Measurements from ENCODE around the gene PAQR8.

Gene PAQR8

GRCh38 chr6:52351879-52352238 lies 10.1 kb upstream of the PAQR8 start:
- DNase-seq (ENCODE audit: low spot score): no peak

GRCh38 chr6:52352239-52353018 lies 9.5 kb upstream of the PAQR8 start:
- DNase-seq (ENCODE audit: low spot score): no peak

- no peak for DNase-seq (ENCODE audit: low spot score)
These were observed 5.9 kb upstream of the PAQR8 start for GRCh38 chr6:52356017-52356416.

DNA sequence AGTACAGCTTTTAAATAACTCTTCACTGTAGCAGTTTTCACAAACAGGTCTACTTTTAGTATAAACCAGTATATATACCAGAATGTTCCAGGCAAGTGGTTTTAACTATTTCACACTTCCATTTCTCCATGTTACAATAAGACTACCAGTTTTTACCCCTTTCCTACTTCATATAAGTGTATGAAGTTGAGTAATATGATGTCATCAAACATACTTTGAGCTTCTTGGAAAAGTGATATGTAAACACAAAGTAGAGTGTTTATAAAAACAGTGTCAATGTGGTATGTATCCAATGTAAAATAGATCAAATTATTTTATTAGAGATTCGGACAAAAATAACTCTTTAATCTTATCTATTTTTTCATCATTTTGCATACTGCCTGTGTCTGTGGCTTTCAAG lies 2.5 kb upstream of the PAQR8 start:
- DNase-seq (ENCODE audit: low spot score): no peak

GRCh38 chr6:52360028-52360427 lies 1.9 kb upstream of the PAQR8 start:
- DNase-seq (ENCODE audit: low spot score): no peak

DNA sequence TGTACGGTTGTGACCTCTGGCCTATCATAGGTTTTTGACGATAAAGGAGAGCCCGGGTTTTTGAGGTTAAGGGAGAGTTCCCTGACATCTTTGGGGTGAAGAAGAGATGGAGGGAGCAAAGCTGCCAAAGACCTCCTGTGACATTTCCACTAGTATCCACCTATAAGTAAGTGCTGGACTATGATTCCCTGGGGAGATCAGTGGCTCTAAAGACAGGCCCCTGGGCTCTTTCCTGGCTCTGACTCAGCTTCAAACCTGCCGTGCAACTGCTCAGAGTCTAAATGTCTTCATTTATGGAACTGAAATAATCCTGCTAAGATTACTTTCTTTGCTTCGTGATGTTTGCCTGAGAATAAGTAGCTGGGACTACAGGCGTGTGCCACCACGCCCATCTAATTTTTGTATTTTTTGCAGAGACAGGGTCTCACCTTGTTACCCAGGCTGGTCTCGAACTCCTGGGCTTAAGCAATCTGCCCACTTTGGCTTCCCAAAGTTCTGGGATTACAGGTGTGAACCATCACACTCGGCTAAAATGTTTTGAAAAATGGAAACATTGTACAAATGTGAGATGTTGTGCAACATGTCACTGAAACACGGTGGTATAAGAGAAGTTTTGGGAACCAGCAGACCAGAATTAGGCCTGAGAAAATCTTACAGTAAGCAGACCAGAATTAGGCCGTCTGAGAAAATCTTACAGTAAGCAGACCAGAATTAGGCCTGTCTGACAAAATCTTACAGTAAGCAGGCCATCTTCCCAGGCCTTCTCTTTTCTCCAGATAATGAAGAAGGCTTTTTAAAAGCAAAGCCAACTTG lies 1.1 kb upstream of the PAQR8 start:
- no peak for DNase-seq (ENCODE audit: low spot score)

GRCh38 chr6:52361414-52361944 lies 472 bp upstream of the PAQR8 start:
- no peak for DNase-seq (ENCODE audit: low spot score)

DNA sequence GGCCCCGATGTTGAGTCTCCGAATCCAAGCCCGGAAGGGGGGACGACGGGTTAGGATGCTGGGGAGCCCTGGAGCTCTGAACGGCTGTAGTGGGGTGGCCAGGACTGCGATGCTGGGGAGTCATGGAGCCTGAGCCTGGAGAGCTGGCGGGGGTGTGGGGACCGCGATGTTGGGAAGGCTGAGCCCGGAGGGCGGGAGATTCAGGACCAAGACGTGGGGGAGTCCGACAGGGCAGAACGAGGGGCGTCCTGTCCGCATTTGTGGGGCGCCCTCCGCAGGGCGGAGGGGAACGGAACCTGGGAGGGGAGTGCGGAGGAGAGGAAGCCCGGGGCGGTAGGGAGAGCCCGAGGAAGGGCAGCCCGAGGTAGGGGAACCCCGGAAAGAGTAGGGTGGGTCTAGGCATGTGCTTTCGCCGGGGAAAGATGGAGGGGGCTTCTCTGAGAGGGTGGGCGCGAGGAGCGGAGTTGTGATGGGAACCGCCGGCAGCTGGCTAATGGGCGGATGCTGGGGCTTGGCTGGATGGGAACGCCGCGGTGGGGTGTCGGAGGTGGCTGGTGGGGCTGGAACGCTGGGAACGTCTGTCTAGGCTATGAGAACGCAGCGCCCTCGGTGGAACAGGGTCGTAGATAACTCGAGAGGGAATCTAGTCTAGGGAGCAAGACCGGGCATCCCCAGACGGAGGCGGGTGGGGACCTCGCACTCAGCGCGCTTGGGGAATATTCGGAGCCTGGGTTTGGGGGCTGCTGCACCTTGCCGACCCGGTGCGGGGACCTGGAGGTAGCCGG lies 684 bp downstream of the PAQR8 start:
- DNase-seq (ENCODE audit: low spot score): no peak

DNA sequence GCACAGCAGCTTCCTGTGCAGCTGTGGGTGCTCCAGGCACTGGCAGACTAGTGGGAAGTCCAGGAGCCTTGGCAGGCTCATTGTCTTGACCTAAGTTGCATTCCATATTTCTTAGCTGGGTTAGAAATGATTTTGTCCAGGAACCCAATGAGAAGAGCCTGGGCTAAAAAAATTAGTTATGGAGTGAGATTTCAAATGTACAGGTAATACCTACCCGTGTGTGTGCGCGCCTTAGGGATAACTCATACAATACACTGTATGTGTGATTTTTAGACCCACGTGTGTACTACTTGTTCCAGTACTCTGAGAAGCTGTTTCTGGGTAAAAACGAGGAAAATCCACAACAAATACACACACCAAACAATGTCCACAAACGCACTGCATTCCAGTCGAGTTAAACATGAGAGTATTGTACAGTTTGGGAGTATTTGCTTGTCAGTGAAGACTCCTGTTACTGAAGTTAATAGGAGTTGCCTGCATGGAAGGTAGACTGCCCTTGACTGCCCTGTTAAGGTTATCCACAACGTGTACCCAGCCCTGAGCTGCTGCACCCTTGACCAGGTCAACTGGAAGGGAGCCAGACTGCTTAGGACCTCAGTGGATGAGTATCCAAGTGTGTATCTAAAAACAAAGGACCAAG lies 1.4 kb downstream of the PAQR8 start:
- no peak for DNase-seq (ENCODE audit: low spot score)

GRCh38 chr6:52364480-52365166 lies 2.7 kb downstream of the PAQR8 start:
- DNase-seq (ENCODE audit: low spot score): no peak

- no peak for DNase-seq (ENCODE audit: low spot score)
These were observed 3.4 kb downstream of the PAQR8 start for GRCh38 chr6:52365317-52365716.

- no peak for DNase-seq (ENCODE audit: low spot score)
These were observed 4.1 kb downstream of the PAQR8 start for GRCh38 chr6:52365866-52366540.

GRCh38 chr6:52368002-52368401 lies 6.1 kb downstream of the PAQR8 start:
- no peak for DNase-seq (ENCODE audit: low spot score)

GRCh38 chr6:52369234-52369633 lies 7.3 kb downstream of the PAQR8 start:
- DNase-seq (ENCODE audit: low spot score): no peak

GRCh38 chr6:52371656-52372191 lies 9.8 kb downstream of the PAQR8 start:
- no peak for DNase-seq (ENCODE audit: low spot score)

GRCh38 chr6:52373151-52373690 lies 11.3 kb downstream of the PAQR8 start:
- DNase-seq (ENCODE audit: low spot score): no peak

DNA sequence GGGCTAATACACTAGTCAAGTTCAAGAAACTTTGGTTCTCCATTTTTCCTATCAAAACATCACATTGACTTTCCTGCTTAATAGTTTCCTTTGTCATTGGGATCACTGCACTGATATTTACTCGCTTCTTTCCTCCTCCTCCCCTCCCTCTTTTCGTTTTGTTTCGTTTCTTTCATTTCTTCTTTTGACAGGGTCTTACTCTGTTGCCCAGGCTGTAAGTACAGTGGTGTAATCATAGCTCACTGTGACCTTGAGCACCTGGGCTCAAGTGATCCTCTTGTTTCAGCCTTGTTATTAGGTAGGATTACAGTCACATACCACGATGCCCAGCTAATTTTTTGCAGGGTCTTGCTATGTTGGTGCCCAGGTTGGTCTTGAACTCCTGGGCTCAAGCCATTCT lies 12.3 kb downstream of the PAQR8 start:
- DNase-seq (ENCODE audit: low spot score): no peak

GRCh38 chr6:52375780-52376556 lies 14.0 kb downstream of the PAQR8 start:
- no peak for DNase-seq (ENCODE audit: low spot score)

- DNase-seq (ENCODE audit: low spot score): no peak
These were observed 14.8 kb downstream of the PAQR8 start for GRCh38 chr6:52376763-52377162.

All from hematopoietic multipotent progenitor cell treated with erythropoietin and hydrocortisone succinate and interleukin-3 and kit ligand, for 17 days (in vitro differentiated cells).